CD4-positive, alpha-beta memory T cell (primary cell): ENCODE data around the gene NTHL1. TPM values are rescaled to one million over a fixed set of nuclear protein-coding genes. Genes with fewer than 3 reads are reported as not detected.
A peak's percentile ranks its signal among the peaks of the same experiment; 100 is the strongest.

Experiments
- CTCF ChIA-PET: fragments of 350-600 bp; sonication (Branson Sonifier 250); formaldehyde crosslinking; loops from one replicate; lab custom pipeline; 2021; ENCODE audit warnings: inconsistent platforms; ENCODE audit not compliant: partially characterized antibody; lab: Charles Lee
- POLR2A ChIA-PET: fragments of 350-600 bp; sonication (Branson Sonifier 250); formaldehyde crosslinking; loops from one replicate; lab custom pipeline; 2021; ENCODE audit not compliant: partially characterized antibody; lab: Charles Lee
- DNase-seq, 5 donors: peaks; one replicate each; pipeline versions ENCODE4 v3.0.0 to v3.0.0-alpha.2; 2020 to 2022; ENCODE audit warnings: mixed read lengths in 1 of 5
- H3K27ac ChIP-seq: one replicate; pipeline ENCODE4 v1.7.0; 2013; ENCODE audit warnings: low read depth, low read length
- H3K27me3 ChIP-seq: 2 replicates; pipeline ENCODE4 v1.7.0; 2013; ENCODE audit warnings: mild to moderate bottlenecking, low read length, moderate library complexity; ENCODE audit not compliant: insufficient read depth
- H3K36me3 ChIP-seq: 2 replicates; pipeline ENCODE4 v1.7.0; 2013; ENCODE audit warnings: mild to moderate bottlenecking, low read length, moderate library complexity; ENCODE audit not compliant: insufficient read depth
- H3K4me1 ChIP-seq: 2 replicates; pipeline ENCODE4 v1.7.0; 2013; ENCODE audit warnings: mild to moderate bottlenecking, low read length, moderate library complexity; ENCODE audit not compliant: insufficient read depth
- H3K4me3 ChIP-seq, 2 donors: one replicate each; pipeline ENCODE4 v1.7.0; 2013; ENCODE audit warnings: low read length in 2 of 2, mild to moderate bottlenecking in 1 of 2
- H3K9me3 ChIP-seq, 2 donors: one replicate each; pipeline ENCODE4 v1.7.0; 2013; ENCODE audit warnings: low read length in 2 of 2, control low read depth in 1 of 2; ENCODE audit not compliant: control insufficient read depth in 1 of 2
- H3K27ac Mint-ChIP-seq, 7 donors: one replicate each; pipeline ENCODE4 v1.8.0; 2020 to 2021; ENCODE audit warnings: mixed read lengths in 7 of 7, mild to moderate bottlenecking in 6 of 7, inconsistent platforms in 3 of 7, moderate library complexity in 3 of 7
- H3K27me3 Mint-ChIP-seq, 2 donors: one replicate each; pipeline ENCODE4 v1.8.0; 2020 to 2021; ENCODE audit warnings: mixed read lengths in 2 of 2
- H3K36me3 Mint-ChIP-seq, 2 donors: one replicate each; pipeline ENCODE4 v1.8.0; 2020 to 2021; ENCODE audit warnings: mixed read lengths in 2 of 2, inconsistent platforms in 1 of 2, mild to moderate bottlenecking in 1 of 2
- H3K4me1 Mint-ChIP-seq, 4 donors: one replicate each; pipeline ENCODE4 v1.8.0; 2020 to 2021; ENCODE audit warnings: mixed read lengths in 4 of 4, mild to moderate bottlenecking in 1 of 4
- H3K4me3 Mint-ChIP-seq, 8 donors: one replicate each; pipeline ENCODE4 v1.8.0; 2020 to 2021; ENCODE audit warnings: mixed read lengths in 8 of 8, mild to moderate bottlenecking in 7 of 8, moderate library complexity in 6 of 8, inconsistent platforms in 3 of 8
- H3K9me3 Mint-ChIP-seq, 8 donors: one replicate each; pipeline ENCODE4 v1.8.0; 2020 to 2021; ENCODE audit warnings: mixed read lengths in 8 of 8, mild to moderate bottlenecking in 5 of 8, inconsistent platforms in 3 of 8, moderate library complexity in 1 of 8
- intact Hi-C: fragments of 100-400 bp; cut with micrococcal nuclease; formaldehyde crosslinking; loops from one replicate; pipeline ENCODE4 v1.15.1; 2023
- polyA plus RNA-seq, 2 donors: library from polyadenylated mRNA; unstranded; fragments of 300-500 nt; fragmentation: Illumina TruSeq; gene quantifications; one replicate each; pipeline ENCODE4 v1.2.3, GENCODE V29; 2021
- total RNA-seq, 2 experiments: library from RNA; stranded (reverse); gene quantifications; one replicate each; pipeline ENCODE4 v1.2.3, GENCODE V29; 2021

Gene NTHL1
- total and polyA plus RNA-seq, 4 experiments from 2014 or later: 9.3 to 20.1 (median 12.7) TPM

GRCh38 chr16:2007081-2007836, 40.4 kb downstream of the NTHL1 start:
- H3K27ac ChIP-seq: peak overlapping the region; percentile 89
- H3K27ac Mint-ChIP-seq: peak overlapping the region in 6 of 7 donors; percentile 84 to 93 (median 90)
- H3K36me3 ChIP-seq: peaks cover 14% of the 10 kb centered on the region
- H3K4me1 ChIP-seq: peaks cover 51% of the 10 kb centered on the region
- H3K36me3 Mint-ChIP-seq: peaks cover 0 to 10% of the 10 kb centered on the region in 2 donors
- peaks cover 23 to 53% (median 34%) of the 10 kb centered on the region in 4 donors for H3K4me1 Mint-ChIP-seq
- no peaks in the 10 kb centered on the region for H3K27me3 Mint-ChIP-seq
- ChIA-PET CTCF (interaction anchor here (1.7 to 2.0 kb wide), 2 partner anchors 15 to 133 kb away, joined by 6 to 11 read pairs; no protein-coding TSS in a partner anchor), POLR2A (interaction anchor here (0.6 to 3.0 kb wide), 6 partner anchors 16 to 180 kb away, joined by 3 to 29 read pairs (median 11); partner anchors contain the start of genes FAHD1, HAGH, RPS2 and SYNGR3)
- H3K4me3 Mint-ChIP-seq: peak overlapping the region; percentile 70 to 90 (median 85)
- H3K9me3 Mint-ChIP-seq: no peaks in the 10 kb centered on the region
- H3K4me3 ChIP-seq: no peak overlapping the region
- no peaks in the 10 kb centered on the region for H3K27me3 ChIP-seq
- intact Hi-C loops: loop anchor here (5.0 kb wide), 1 partner anchor 40 kb away; the partner anchor contains the start of genes NTHL1 and TSC2
- DNase-seq: no peak
- H3K9me3 ChIP-seq: no peaks in the 10 kb centered on the region

GRCh38 chr16:2006317-2006716, 41.3 kb downstream of the NTHL1 start:
- Mint-ChIP-seq H3K27me3 (no peaks in the 10 kb centered on the region), H3K36me3 (peaks cover 0 to 13% of the 10 kb centered on the region in 2 donors), H3K27ac (peak overlapping the region in 3 of 7 donors; percentile 38 to 57 (median 57)), H3K4me3 (peak overlapping the region in 1 of 8 donors; percentile 57), H3K9me3 (no peaks in the 10 kb centered on the region), H3K4me1 (peaks cover 23 to 53% (median 34%) of the 10 kb centered on the region in 4 donors)
- Histone ChIP-seq H3K27ac (no peak overlapping the region), H3K27me3 (no peaks in the 10 kb centered on the region), H3K36me3 (peaks cover 22% of the 10 kb centered on the region), H3K9me3 (no peaks in the 10 kb centered on the region), H3K4me3 (no peak overlapping the region), H3K4me1 (peaks cover 51% of the 10 kb centered on the region)
- no peak for DNase-seq
- POLR2A ChIA-PET: interaction anchor here (3.8 kb wide), 1 partner anchor 13 kb away, joined by 25 read pairs; no protein-coding TSS in a partner anchor
- intact Hi-C loops: loop anchor here (5.0 kb wide), 1 partner anchor 41 kb away; the partner anchor contains the start of genes NTHL1 and TSC2
- CTCF ChIA-PET: interaction anchor here (4.9 kb wide), 1 partner anchor 134 kb away, joined by 44 read pairs; no protein-coding TSS in a partner anchor

GRCh38 chr16:2005646-2006045, 42.0 kb downstream of the NTHL1 start:
- CTCF ChIA-PET: interaction anchor here (0.6 to 4.9 kb wide), 3 partner anchors 53 to 142 kb away, joined by 3 to 44 read pairs (median 3); no protein-coding TSS in a partner anchor
- Histone ChIP-seq H3K4me3 (no peak overlapping the region), H3K27me3 (no peaks in the 10 kb centered on the region), H3K36me3 (peaks cover 27% of the 10 kb centered on the region), H3K27ac (no peak overlapping the region), H3K9me3 (no peaks in the 10 kb centered on the region), H3K4me1 (peaks cover 50% of the 10 kb centered on the region)
- H3K27ac Mint-ChIP-seq: peak overlapping the region in 1 of 7 donors; percentile 57
- intact Hi-C loops: loop anchor here (5.0 kb wide), 1 partner anchor 42 kb away; the partner anchor contains the start of genes NTHL1 and TSC2
- H3K27me3 Mint-ChIP-seq: no peaks in the 10 kb centered on the region
- H3K4me3 Mint-ChIP-seq: no peak overlapping the region
- DNase-seq: no peak
- POLR2A ChIA-PET: interaction anchor here (0.6 to 3.8 kb wide), 2 partner anchors 12 to 405 kb away, joined by 3 to 25 read pairs; no protein-coding TSS in a partner anchor
- peaks cover 5 to 17% of the 10 kb centered on the region in 2 donors for H3K36me3 Mint-ChIP-seq
- H3K9me3 Mint-ChIP-seq: no peaks in the 10 kb centered on the region
- peaks cover 23 to 53% (median 34%) of the 10 kb centered on the region in 4 donors for H3K4me1 Mint-ChIP-seq

- Histone ChIP-seq H3K27ac (no peak overlapping the region), H3K4me1 (peaks cover 43% of the 10 kb centered on the region), H3K27me3 (no peaks in the 10 kb centered on the region), H3K36me3 (peaks cover 32% of the 10 kb centered on the region), H3K9me3 (no peaks in the 10 kb centered on the region), H3K4me3 (no peak overlapping the region)
- H3K27ac Mint-ChIP-seq: no peak overlapping the region
- H3K9me3 Mint-ChIP-seq: no peaks in the 10 kb centered on the region
- POLR2A ChIA-PET: interaction anchor here (0.6 to 3.8 kb wide), 7 partner anchors 11 to 406 kb away, joined by 3 to 25 read pairs (median 5); partner anchors contain the start of genes NTHL1, RPS2, TBL3 and TRAF7
- DNase-seq: no peak
- H3K4me1 Mint-ChIP-seq: peaks cover 18 to 47% (median 28%) of the 10 kb centered on the region in 4 donors
- H3K36me3 Mint-ChIP-seq: peaks cover 5 to 14% of the 10 kb centered on the region in 2 donors
- peak overlapping the region in 1 of 8 donors; percentile 36 for H3K4me3 Mint-ChIP-seq
- CTCF ChIA-PET: interaction anchor here (0.6 to 4.9 kb wide), 15 partner anchors 8 to 150 kb away, joined by 3 to 44 read pairs (median 6); partner anchors contain the start of genes GFER and TRAF7
- H3K27me3 Mint-ChIP-seq: no peaks in the 10 kb centered on the region
- intact Hi-C loops: loop anchor here (5.0 kb wide), 1 partner anchor 42 kb away; the partner anchor contains the start of genes NTHL1 and TSC2
Measured at GRCh38 chr16:2004795-2005517, 42.7 kb downstream of the NTHL1 start.

- H3K9me3 ChIP-seq: no peaks in the 10 kb centered on the region
- ChIA-PET POLR2A (interaction anchor here (0.9 to 3.8 kb wide), 8 partner anchors 10 to 177 kb away, joined by 3 to 25 read pairs (median 4); partner anchors contain the start of genes FAHD1, HAGH, NTHL1 and RPS2), CTCF (interaction anchor here (0.6 to 4.9 kb wide), 21 partner anchors 9 to 548 kb away, joined by 3 to 44 read pairs (median 6); partner anchors contain the start of genes GFER, RNF151 and TRAF7)
- no peak overlapping the region for H3K27ac ChIP-seq
- intact Hi-C loops: no loop called here
- peak; percentile 82 to 87 (median 83) for DNase-seq
- H3K4me3 ChIP-seq: no peak overlapping the region
- Mint-ChIP-seq H3K36me3 (peaks cover 5 to 14% of the 10 kb centered on the region in 2 donors), H3K4me1 (peaks cover 18 to 47% (median 27%) of the 10 kb centered on the region in 4 donors), H3K27me3 (no peaks in the 10 kb centered on the region), H3K27ac (no peak overlapping the region), H3K9me3 (no peaks in the 10 kb centered on the region), H3K4me3 (peak overlapping the region in 1 of 8 donors; percentile 17)
- no peaks in the 10 kb centered on the region for H3K27me3 ChIP-seq
- H3K36me3 ChIP-seq: peaks cover 34% of the 10 kb centered on the region
- H3K4me1 ChIP-seq: peaks cover 40% of the 10 kb centered on the region
Measured at GRCh38 chr16:2003827-2004641, 43.6 kb downstream of the NTHL1 start.
